ENCODE results near the gene RAB5B.
"Not testable (repeated sequence)": the region's sequence is repeated elsewhere in the genome, so short reads cannot be mapped to it uniquely, and the experiment has no call there.

DNA sequence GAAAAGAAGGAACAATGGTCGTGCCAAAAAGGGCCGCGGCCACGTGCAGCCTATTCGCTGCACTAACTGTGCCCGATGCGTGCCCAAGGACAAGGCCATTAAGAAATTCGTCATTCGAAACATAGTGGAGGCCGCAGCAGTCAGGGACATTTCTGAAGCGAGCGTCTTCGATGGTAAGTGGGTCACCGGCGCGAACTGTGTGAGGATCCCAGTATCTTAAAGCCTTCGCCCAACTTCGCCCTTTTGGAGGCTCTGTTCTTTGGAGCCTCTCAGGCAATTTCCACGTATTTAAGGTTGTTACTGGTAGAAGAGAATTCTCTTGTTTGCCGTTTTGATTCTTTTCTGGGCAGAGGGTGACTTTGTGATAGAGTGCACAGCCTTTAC lies 68.5 kb downstream of the RAB5B start:
- not testable (repeated sequence) for TF ChIP-seq CTCF (IDR thresholded peaks at IDR 0.05; ENCODE audit: poor library complexity); EZH2 (IDR thresholded peaks at IDR 0.05; ENCODE audit: borderline replicate concordance)
